Measurements from ENCODE around the gene ATG9B. TPM values are rescaled to one million over a fixed set of nuclear protein-coding genes. Genes with fewer than 3 reads are reported as not detected.
A peak's percentile ranks its signal among the peaks of the same experiment; 100 is the strongest.

Gene ATG9B
- total and polyA plus RNA-seq, 2 experiments from 2014 or later: 0.80 to 2.4 TPM

DNA sequence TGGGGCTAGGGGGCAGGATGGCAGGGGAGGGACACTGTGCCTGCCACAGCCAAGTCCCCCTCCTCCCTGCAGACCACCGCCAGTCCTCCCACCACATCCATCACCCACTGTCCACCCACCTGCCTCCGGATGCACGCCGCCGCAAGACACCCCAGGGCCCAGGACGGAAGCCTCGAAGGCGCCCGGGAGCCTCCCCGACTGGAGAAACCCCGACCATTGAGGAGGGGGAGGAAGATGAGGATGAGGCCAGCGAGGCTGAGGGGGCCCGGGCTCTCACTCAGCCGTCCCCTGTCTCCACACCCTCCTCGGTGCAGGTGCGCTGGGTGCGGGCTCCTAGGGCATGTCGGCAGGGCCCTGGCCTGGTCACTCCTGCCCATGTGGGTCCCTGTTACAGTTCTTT is 40.2 kb upstream of the ATG9B start:
- Histone ChIP-seq H3K4me3 (no peak overlapping the region), H3K27me3 (no peaks in the 10 kb centered on the region), H3K4me1 (ENCODE audit: insufficient read depth) (peaks cover 28% of the 10 kb centered on the region), H4K20me1 (ENCODE audit: insufficient read depth, poor library complexity, severe bottlenecking) (peaks cover 29% of the 10 kb centered on the region), H3K79me2 (peaks cover 50% of the 10 kb centered on the region), H3K36me3 (replicated peaks; ENCODE audit: insufficient read depth, low read depth) (no peaks in the 10 kb centered on the region), H3K9me2 (replicated peaks; ENCODE audit: insufficient read depth) (no peaks in the 10 kb centered on the region), H3K4me2 (no peak overlapping the region), H3K9me3 (ENCODE audit: low read depth) (no peaks in the 10 kb centered on the region), H2AFZ (no peak overlapping the region), H3K27ac (no peak overlapping the region)
- TF ChIP-seq EZH2 (IDR thresholded peaks at IDR 0.05; ENCODE audit: borderline replicate concordance) (no peak), EZH2phosphoT487 (IDR thresholded peaks at IDR 0.05; ENCODE audit: low read depth, severe bottlenecking, unreplicated experiment) (no peak)
- TF ChIP-seq, protein P1, sequence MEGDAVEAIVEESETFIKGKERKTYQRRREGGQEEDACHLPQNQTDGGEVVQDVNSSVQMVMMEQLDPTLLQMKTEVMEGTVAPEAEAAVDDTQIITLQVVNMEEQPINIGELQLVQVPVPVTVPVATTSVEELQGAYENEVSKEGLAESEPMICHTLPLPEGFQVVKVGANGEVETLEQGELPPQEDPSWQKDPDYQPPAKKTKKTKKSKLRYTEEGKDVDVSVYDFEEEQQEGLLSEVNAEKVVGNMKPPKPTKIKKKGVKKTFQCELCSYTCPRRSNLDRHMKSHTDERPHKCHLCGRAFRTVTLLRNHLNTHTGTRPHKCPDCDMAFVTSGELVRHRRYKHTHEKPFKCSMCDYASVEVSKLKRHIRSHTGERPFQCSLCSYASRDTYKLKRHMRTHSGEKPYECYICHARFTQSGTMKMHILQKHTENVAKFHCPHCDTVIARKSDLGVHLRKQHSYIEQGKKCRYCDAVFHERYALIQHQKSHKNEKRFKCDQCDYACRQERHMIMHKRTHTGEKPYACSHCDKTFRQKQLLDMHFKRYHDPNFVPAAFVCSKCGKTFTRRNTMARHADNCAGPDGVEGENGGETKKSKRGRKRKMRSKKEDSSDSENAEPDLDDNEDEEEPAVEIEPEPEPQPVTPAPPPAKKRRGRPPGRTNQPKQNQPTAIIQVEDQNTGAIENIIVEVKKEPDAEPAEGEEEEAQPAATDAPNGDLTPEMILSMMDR (IDR thresholded peaks at IDR 0.05; ENCODE audit: poor library complexity): no peak
- DNase-seq (ENCODE audit: low spot score): no peak
- 95% methylated on average over 13 of the region's 18 CpGs for WGBS (ENCODE audit: low lambda C conversion rate, missing lambda C conversion rate)

DNA sequence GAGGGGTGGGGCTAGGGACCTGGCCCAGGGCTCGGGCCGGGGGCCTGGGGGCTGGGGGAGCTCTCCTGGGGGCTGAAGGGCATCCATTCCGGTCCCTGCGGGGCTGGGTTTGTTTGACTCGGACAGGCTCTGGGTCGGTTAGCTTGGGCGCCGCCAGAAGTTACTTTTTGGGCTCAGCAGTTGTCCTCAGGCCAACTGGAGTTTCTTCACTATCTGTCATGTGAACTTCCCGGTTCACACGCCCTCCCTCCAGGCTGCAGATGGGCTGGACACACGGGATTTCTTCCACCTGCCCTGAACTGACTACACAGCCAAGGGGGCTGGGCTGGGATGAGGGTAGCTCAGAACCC is 38.9 kb upstream of the ATG9B start:
- Histone ChIP-seq H3K79me2 (peaks cover 47% of the 10 kb centered on the region), H3K4me2 (peak overlapping the region; percentile 83), H3K4me1 (ENCODE audit: insufficient read depth) (peaks cover 39% of the 10 kb centered on the region), H3K4me3 (no peak overlapping the region), H3K27me3 (no peaks in the 10 kb centered on the region), H3K9me3 (ENCODE audit: low read depth) (no peaks in the 10 kb centered on the region), H3K36me3 (replicated peaks; ENCODE audit: insufficient read depth, low read depth) (no peaks in the 10 kb centered on the region), H2AFZ (no peak overlapping the region), H3K27ac (peak overlapping the region; percentile 96), H3K9me2 (replicated peaks; ENCODE audit: insufficient read depth) (no peaks in the 10 kb centered on the region), H4K20me1 (ENCODE audit: insufficient read depth, poor library complexity, severe bottlenecking) (peaks cover 27% of the 10 kb centered on the region)
- DNase-seq (ENCODE audit: low spot score): peak; percentile 72
- TF ChIP-seq EZH2 (IDR thresholded peaks at IDR 0.05; ENCODE audit: borderline replicate concordance) (no peak), EZH2phosphoT487 (IDR thresholded peaks at IDR 0.05; ENCODE audit: low read depth, severe bottlenecking, unreplicated experiment) (no peak)
- TF ChIP-seq, protein P1 (IDR thresholded peaks at IDR 0.05; ENCODE audit: poor library complexity): no peak
- 17% methylated on average over 6 of the region's 11 CpGs for WGBS (ENCODE audit: low lambda C conversion rate, missing lambda C conversion rate)

DNA sequence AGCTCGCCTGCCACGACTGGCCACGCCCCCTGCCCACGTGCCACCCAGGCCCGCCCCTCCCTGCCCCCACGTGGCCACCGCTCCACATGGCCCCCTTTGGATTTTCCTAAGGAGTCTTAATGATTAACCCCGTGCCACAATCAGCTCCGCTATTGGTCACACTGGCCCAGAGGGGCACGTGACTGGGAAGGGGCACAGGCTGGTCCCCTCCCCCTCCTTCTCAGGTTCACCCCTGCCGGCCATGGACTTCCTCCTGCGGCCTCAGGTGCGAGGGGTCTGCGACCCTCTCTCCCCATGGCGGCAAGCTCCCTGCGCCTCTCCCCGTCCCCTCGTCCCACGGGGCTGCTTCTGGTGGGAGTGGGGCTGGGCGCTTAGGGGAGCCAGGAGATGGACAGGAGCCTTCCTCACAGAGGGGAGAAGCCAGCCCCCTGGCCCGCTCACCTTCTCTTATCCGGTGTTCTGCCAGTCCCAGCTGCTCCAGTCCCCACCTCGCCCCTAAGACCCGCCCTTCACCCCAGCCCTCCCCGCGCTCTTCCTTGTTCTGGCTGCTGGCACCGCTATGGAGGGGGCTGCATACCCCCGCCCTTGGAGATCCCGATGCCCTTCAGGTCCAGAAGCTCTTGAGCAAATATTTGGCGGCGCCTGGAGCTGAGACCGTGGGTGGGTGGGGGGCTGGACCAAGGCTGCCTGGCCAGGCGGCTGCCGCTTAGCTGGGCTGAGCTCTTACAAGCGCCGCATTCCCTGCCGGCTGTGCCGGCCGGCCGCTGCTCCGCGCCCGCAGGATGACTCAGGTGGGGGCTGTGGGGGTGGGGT is 38.3 kb upstream of the ATG9B start:
- Histone ChIP-seq H3K36me3 (replicated peaks; ENCODE audit: insufficient read depth, low read depth) (no peaks in the 10 kb centered on the region), H3K79me2 (peaks cover 47% of the 10 kb centered on the region), H4K20me1 (ENCODE audit: insufficient read depth, poor library complexity, severe bottlenecking) (peaks cover 27% of the 10 kb centered on the region), H3K27ac (peak overlapping the region; percentile 96), H3K4me3 (no peak overlapping the region), H3K27me3 (no peaks in the 10 kb centered on the region), H3K4me1 (ENCODE audit: insufficient read depth) (peaks cover 39% of the 10 kb centered on the region), H2AFZ (no peak overlapping the region), H3K4me2 (peak overlapping the region; percentile 83), H3K9me3 (ENCODE audit: low read depth) (no peaks in the 10 kb centered on the region), H3K9me2 (replicated peaks; ENCODE audit: insufficient read depth) (no peaks in the 10 kb centered on the region)
- 14% methylated on average over 37 of the region's 43 CpGs for WGBS (ENCODE audit: low lambda C conversion rate, missing lambda C conversion rate)
- peak; percentile 95 for DNase-seq (ENCODE audit: low spot score)
- TF ChIP-seq EZH2phosphoT487 (IDR thresholded peaks at IDR 0.05; ENCODE audit: low read depth, severe bottlenecking, unreplicated experiment) (no peak), EZH2 (IDR thresholded peaks at IDR 0.05; ENCODE audit: borderline replicate concordance) (no peak)
- TF ChIP-seq, protein P1 (IDR thresholded peaks at IDR 0.05; ENCODE audit: poor library complexity): no peak
